ENCODE results near the gene BCCIP. TPM values are rescaled to one million over a fixed set of nuclear protein-coding genes. Genes with fewer than 3 reads are reported as not detected.

Gene BCCIP
- total RNA-seq, 1 donor from 2014 or later, result 49.2 TPM

GRCh38 chr10:125843603-125844329 lies 20.4 kb downstream of the BCCIP start:
- no peak for DNase-seq (ENCODE audit: low read depth, low spot score)

- no peak for DNase-seq (ENCODE audit: low read depth, low spot score)
Observed at GRCh38 chr10:125844751-125845221, 21.4 kb downstream of the BCCIP start.

GRCh38 chr10:125845617-125846016 lies 22.3 kb downstream of the BCCIP start:
- DNase-seq (ENCODE audit: low read depth, low spot score), result no peak

- no peak for DNase-seq (ENCODE audit: low read depth, low spot score)
Observed at GRCh38 chr10:125846894-125847293, 23.5 kb downstream of the BCCIP start.

GRCh38 chr10:125848371-125848770 lies 25.0 kb downstream of the BCCIP start:
- DNase-seq (ENCODE audit: low read depth, low spot score), result no peak

- no peak for DNase-seq (ENCODE audit: low read depth, low spot score)
Observed at GRCh38 chr10:125848857-125849256, 25.5 kb downstream of the BCCIP start.

GRCh38 chr10:125849448-125849847 lies 26.1 kb downstream of the BCCIP start:
- no peak for DNase-seq (ENCODE audit: low read depth, low spot score)

- no peak for DNase-seq (ENCODE audit: low read depth, low spot score)
Observed at GRCh38 chr10:125850766-125851731, 27.7 kb downstream of the BCCIP start.

- DNase-seq (ENCODE audit: low read depth, low spot score), result no peak
Observed at GRCh38 chr10:125852487-125852886, 29.1 kb downstream of the BCCIP start.

- DNase-seq (ENCODE audit: low read depth, low spot score), result no peak
Observed at GRCh38 chr10:125857185-125857760, 33.9 kb downstream of the BCCIP start.

- no peak for DNase-seq (ENCODE audit: low read depth, low spot score)
Observed at GRCh38 chr10:125859128-125859817, 35.9 kb downstream of the BCCIP start.

GRCh38 chr10:125865120-125865519 lies 41.8 kb downstream of the BCCIP start:
- no peak for DNase-seq (ENCODE audit: low read depth, low spot score)

GRCh38 chr10:125866421-125867029 lies 43.2 kb downstream of the BCCIP start:
- DNase-seq (ENCODE audit: low read depth, low spot score), result no peak

- peak; percentile 11 for DNase-seq (ENCODE audit: low read depth, low spot score)
Observed at GRCh38 chr10:125868372-125868975, 45.1 kb downstream of the BCCIP start.

- no peak for DNase-seq (ENCODE audit: low read depth, low spot score)
Observed at GRCh38 chr10:125871338-125871737, 48.0 kb downstream of the BCCIP start.

GRCh38 chr10:125878957-125879835 lies 55.9 kb downstream of the BCCIP start:
- DNase-seq (ENCODE audit: low read depth, low spot score), result peak; percentile 40

GRCh38 chr10:125880719-125881118 lies 57.4 kb downstream of the BCCIP start:
- DNase-seq (ENCODE audit: low read depth, low spot score), result no peak

- no peak for DNase-seq (ENCODE audit: low read depth, low spot score)
Observed at GRCh38 chr10:125881192-125881591, 57.8 kb downstream of the BCCIP start, which contains the start of gene DHX32. Gene DHX32, minus strand, starts transcription at chr10:125881292. Its CDS starts 468 bp downstream, at chr10:125880824.

GRCh38 chr10:125882596-125882995 lies 59.2 kb downstream of the BCCIP start:
- no peak for DNase-seq (ENCODE audit: low read depth, low spot score)
